GM23248 (cell line): ENCODE data around the gene MYEOV.

Experiments
- EZH2 ChIP-seq: fragments of 200-600 bp; sonication (generic); IDR thresholded peaks from 2 replicates; pipeline ENCODE4 v1.6.1; 2018; ENCODE audit warnings: antibody characterized with exemption, mild to moderate bottlenecking; ENCODE audit not compliant: insufficient read depth, poor library complexity, severe bottlenecking
- EZH2phosphoT487 ChIP-seq: fragments of 200-600 bp; sonication (generic); IDR thresholded peaks from 2 replicates; pipeline ENCODE4 v1.6.1; 2018; ENCODE audit warnings: antibody characterized with exemption, moderate library complexity, mild to moderate bottlenecking, low read depth; ENCODE audit not compliant: insufficient read depth

- TF ChIP-seq EZH2 = no peak
- TF ChIP-seq EZH2phosphoT487 = no peak
Observed at GRCh38 chr11:69327741-69328191, 33.8 kb downstream of the MYEOV start.
